CD4-positive, alpha-beta T cell treated with Interleukin-4 for 4 hours (primary cell): ENCODE results near the gene OR4C46.
"Not testable (repeated sequence)": the region's sequence is repeated elsewhere in the genome, so short reads cannot be mapped to it uniquely, and the experiment has no call there.

Experiments
- DNase-seq: peaks from one replicate; pipeline ENCODE4 v3.0.0-alpha.2; 2020

The OR4C46 gene

DNA sequence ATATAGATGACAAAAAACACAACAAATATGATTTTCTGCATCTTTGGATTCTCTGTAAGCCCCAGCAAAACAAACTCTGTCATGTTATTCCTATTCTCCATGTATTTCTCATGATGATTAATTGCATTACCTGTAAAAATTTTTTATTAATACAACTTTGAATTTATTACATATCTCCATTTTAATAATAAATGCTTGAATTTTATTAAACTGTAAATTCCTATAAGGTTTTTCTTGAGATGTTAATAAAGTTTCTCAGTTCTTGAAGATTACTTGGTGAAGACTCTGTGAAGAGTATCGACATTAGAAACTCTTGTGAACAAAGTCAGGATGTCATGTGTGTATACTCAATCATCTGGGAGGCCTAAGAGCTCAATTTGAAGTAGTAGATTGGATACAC is at the start of gene OR4C46:
Gene OR4C46 (minus strand): TSS at position 101 of the 400 bp plus-strand sequence. CDS start 0 bp downstream, at position 101.
- DNase-seq: no peak

DNA sequence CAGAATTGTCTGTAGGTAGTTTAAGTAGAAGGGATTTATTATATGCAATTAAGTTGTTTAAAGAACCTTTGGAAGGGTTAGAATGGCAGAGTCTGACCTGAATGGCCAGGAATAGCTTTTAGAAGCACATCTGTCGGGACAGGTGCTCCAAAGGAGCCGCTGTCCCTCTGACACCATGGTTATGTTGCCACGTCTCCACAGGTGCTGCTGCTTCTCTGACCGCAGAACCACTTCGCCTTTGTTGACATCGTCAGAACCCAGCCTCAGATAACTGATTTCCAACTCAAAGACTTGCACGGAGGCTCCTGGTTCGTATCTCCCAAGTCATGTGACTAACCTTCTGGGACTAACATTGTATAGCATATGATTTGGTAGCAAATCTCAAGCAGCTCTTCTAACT is 41.8 kb upstream of the OR4C46 start:
- DNase-seq: not testable (repeated sequence)

DNA sequence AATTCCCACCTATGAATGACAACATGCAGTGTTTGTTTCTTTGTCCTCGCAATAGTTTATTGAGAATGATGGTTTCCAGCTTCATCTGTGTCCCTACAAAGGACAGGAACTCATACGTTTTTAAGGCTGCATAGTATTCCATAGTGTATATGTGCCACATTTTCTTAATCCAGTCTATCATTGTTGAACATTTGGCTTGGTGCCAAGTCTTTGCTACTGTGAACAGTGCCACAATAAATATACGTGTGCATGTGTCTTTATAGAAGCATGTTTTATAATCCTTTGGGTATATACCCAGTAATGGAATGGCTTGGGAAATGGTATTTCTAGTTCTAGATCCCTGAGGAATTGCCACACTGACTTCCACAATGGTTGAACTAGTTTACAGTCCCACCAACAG is 42.4 kb downstream of the OR4C46 start:
- DNase-seq: not testable (repeated sequence)

DNA sequence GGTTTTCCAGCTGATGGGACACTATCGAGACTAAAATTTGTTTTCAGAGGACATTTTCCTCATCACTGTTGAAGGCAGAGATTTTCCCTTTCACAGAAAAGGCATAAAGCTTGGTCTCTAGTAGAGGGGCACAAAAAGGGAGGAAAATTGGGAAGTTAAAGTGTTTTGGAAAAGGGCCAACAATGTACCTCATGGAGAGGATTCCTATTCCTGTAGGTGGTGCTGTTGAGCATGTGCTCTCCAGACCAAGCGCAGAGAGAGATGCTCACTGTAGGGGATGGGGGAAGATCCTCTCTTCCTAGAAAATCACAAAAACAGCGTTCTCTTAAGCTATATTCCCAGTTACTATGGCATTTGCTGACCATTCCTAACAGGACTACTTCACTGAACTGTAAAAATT is 44.9 kb downstream of the OR4C46 start:
- no peak for DNase-seq

DNA sequence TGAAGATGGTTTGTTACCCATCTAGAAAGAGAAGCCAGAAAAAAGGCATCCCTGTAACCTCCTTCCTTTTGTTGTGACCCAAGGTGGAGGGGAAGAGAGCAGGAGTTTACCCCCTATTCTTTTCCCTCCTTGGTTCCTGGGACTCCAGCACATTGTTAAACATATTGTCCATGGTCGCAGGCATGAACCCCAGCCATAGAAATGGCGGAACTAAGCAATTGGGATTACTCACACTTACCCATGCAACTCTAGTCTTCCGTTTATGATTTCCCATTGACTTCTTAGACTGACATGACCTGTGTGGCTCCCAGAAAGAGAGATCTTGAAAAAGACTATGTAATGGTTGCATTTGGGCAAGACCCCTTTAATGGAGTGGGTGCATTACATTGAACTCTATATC is 45.4 kb downstream of the OR4C46 start:
- DNase-seq: no peak
